GM18526 (cell line): ENCODE data around the gene NAALADL2.

Source experiments
- POLR2A ChIP-seq: IDR thresholded peaks from 3 replicates; pipeline ENCODE4 v1.6.1; 2011; ENCODE audit not compliant: insufficient read length; ENCODE audit errors: extremely low read depth

The NAALADL2 gene

DNA sequence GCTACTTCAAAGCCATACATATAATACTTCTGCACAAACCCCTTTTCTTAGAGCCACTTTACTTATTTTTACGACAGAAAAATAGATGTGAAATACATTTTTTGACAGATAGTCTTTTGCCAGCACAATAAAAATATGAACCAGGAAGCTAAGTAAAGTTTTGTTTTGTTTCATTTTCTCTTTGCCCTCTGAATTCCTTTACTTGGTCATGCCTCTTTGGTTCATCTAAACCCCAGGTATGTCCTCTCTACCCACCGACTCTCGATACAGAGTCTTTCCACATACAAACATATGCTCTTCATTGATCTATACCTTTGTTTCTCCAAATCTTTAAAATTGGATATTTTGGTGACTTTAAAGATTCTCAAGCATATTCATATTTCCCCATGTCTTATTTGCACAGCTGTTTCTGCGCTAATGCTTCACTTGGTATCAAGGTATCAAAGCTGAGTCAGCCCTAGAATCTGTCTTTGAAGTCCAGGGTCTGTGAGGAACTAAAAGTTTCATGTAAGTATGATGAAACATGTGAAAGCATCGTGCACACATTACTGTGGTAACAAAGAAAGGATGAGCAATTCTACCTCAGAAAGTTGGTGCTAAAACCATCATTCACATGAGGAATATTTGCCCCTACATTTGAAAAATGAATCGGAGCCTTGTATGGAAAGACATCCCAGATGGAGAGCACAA is 845.4 kb downstream of the NAALADL2 start:
- TF ChIP-seq POLR2A = no peak

DNA sequence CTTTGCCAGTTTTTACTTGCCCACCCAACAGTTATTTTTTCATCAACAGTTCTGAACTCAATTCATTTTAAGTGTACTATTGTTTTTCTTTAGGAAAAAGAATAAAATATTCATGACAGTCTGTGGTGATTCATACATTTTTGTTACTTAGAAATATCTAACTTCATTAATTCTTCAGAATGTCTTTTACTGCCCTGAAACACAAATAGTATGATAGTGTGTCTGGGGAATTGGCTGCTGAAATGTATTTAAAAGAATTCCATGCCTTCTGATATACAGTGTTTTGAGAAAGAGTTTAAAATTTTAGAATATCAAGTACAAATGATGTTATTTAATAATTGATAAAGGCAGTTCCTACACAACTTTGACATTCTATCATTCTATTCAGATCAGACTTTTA is 854.1 kb downstream of the NAALADL2 start:
- no peak for TF ChIP-seq POLR2A

DNA sequence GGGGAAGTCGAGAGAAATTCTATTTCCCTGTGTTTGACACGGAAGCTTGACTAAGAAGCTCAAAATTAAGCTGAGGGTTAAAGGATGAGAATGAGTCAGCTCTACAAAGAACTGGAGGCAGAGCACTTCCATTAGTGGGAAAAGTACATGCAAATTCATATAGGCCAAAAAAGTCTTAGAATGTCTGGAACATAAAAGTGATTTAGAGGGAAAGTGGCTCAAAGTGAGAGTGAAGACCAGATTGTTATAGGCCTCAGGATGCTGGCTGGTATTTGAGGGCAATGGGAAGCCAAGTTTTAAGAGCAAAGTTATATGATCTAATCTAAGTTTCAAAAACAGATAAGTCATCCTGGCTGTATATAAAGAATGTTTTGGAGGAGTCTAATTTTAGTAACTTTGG is 857.3 kb downstream of the NAALADL2 start:
- TF ChIP-seq POLR2A = no peak

DNA sequence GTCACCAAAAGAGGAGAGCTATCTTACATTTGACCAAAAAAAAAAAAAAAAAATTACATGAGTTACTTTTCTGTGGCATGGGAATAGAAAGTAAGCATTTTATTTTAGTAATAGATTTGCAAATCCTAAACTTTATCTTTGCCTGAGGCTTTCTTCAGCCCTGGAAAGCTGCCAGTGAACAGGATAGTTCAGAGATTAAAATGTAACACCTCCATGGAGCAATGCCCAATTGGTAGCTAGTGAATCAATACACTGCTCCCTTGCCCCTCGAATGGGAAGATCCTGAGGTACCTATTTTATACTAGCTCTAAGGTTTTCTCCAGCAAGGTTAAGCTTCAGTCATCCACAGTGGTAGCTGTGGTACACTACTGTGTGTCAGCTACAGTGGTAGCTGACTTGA is 867.1 kb downstream of the NAALADL2 start:
- TF ChIP-seq POLR2A = no peak

DNA sequence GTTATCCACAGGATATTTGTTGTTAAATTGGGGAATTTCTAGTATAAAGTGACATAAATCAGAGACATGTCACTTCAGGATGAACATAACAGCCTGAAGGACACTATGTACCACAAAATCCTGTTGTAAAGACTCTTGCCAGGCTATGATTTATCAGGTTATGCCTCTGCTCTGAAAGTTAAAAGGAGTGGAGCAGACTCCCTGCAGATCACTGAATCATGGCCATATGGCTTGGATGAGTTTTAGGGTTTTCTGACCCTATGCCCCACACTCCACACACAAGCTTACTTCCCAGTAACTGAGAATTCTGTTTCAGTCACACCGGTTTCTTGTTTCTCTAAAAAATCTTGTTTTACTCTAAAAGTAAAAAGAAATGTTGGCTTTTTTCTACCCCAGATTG is 869.4 kb downstream of the NAALADL2 start:
- no peak for TF ChIP-seq POLR2A

DNA sequence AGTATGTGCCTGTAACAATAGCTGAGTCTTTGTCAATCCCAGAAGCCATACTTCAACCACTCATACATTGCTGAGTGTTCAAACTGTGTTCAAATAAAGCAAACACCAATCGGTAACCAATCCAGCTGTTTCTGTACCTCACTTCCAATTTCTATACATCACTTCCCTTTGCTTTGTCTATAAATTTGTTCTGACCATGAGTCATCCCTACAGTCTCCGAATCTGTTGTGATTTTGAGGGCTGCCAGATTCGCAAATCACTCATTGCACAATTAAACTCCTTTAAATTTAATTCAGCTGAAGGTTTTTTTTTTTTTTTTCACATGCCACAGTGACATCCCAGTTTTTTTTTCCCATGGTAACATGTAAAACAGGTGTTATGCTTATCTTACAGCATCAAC is 870.3 kb downstream of the NAALADL2 start:
- no peak for TF ChIP-seq POLR2A

DNA sequence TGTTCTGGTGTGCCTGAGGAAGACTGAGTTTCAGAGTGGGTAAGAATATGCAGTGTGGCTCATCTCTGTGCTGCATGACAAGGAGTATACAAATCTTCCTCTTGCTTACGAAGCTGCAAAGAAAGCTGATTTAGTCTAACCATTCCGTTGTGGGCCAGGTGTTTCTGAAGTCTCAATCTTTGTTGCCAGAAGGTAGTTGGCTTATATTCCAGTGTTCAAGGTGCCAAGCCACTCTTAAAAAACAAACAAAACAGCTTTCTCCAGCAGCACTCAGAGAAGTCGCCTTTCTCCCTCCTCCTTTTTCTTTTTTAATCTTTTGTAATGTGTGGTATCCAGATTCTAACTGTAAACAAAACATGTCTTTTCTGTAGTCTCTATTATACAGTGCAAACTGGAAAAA is 872.4 kb downstream of the NAALADL2 start:
- TF ChIP-seq POLR2A = no peak

DNA sequence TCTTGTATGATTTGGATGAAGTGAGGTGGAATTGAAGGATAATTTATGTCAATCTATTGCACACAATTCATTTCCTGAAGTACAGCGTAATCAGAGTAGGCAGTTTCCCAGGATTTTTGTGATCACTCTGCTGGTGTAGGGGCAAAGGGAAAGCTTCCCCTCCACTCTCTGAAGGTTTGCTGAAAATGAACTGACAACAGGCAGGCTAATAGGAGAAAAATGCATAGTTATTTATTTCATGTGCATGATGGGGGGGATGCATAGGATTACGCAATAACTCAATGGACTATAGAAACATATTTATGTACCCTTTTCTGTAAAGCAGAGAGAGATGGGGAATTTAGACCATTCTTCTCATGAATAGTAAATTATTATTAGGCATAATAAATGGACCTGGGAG is 872.9 kb downstream of the NAALADL2 start:
- TF ChIP-seq POLR2A = no peak

DNA sequence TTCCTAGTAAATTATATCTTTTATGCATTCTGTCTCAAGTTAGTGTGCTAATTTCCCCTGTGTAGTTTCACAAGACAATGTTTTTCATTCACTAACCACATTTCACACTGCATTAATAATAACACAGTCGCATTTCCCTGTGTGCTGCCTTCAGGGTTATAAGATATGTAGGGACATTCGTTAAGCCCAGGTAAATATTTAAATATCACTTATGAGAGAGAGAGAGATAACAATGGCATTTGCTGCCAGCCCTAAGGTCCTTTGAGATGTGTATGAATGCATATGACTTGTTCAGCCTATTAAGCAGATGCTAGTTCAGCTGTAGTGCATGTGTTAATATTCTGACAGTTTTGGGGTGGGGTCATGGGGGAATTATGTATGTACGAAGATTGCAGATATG is 876.7 kb downstream of the NAALADL2 start:
- TF ChIP-seq POLR2A = no peak

DNA sequence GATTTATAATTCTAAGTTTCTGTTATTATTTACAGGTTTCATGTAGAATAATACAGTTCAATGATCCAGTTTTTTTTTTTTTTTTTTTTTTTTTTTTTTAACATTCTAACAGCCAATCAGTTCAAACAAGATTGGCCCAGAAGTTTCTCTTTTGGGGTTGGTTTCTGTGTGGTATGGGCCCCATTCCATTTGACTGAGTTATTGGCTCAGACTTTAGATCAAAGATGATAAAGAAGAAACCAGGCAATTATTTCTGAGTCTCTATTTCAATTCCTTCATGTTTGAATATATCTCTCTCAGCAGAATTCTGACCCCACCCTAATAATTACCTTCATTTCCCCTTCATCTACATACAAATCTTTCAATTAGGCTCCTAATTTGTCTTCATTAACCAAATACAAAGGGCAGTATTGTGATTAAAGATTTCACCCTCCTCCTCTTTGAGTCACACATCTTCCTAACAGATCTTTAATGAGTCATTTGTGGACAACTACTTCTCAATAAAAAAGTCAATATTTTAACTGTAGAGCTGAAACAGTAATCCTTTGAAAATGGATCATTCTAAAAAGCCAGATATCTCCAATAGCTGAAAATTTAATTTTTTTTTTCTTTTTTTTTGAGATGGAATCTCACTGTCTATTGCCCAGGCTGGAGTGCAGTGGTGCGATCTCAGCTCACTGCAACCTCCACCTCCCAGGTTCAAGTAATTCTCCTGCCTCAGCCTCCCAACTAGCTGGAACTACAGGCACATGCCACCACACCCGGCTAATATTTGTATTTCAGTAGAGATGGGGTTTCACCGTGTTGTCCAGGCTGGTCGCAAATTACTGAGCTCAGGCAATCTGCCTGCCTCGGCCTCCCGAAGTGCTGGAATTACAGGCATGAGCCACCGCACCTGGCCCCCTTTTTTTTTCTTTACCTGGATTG is 878.8 kb downstream of the NAALADL2 start:
- TF ChIP-seq POLR2A = no peak

DNA sequence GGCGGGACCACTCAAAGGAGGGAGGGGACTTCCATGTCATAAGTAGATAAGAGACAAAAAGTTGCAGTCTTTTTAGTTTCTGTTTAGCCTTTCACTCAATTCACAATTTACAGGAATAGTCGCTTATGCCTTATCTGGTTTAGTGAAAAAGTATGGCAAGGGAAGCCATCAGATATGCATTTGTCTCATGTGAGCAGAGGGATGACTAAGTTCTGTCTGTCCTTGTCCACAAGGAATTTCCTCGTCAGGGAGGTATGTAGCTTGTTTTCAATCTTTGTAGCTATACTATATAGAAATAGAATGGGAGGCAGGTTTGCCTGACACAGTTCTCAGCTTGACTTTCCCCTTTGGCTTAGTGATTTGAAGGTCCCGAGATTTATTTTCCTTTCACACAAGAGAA is 882.8 kb downstream of the NAALADL2 start:
- TF ChIP-seq POLR2A = no peak

DNA sequence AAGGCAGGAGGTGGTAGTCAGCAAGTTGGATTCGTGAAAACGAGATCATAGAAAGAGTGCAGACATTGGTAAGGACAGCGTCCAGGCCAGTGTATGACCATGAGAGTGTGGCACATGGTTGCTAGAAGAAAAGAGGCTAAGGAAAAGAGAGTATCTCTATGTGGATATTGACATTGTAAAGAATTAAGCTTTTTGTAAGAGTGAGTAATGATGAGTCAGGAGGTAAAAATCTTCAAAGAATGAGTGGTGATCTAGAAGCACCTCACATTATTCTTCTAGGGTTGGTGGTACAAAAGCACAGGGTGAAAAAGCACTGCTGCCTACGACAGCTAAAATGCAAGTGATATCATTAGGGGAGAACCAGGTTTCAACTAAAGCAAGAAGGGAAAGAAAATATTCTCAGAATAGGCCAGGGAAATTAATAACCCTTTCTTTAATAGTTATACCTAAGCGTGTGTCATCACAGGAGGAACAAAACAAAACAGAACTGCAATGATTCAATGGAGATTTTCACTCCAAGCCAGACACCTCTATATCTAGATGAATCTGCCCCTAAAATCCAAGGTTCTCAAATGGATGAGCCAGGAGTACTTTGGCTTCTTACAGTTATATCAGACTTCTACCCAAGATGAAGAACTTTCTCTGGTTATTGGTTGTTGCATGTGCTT is 884.7 kb downstream of the NAALADL2 start:
- TF ChIP-seq POLR2A = no peak

DNA sequence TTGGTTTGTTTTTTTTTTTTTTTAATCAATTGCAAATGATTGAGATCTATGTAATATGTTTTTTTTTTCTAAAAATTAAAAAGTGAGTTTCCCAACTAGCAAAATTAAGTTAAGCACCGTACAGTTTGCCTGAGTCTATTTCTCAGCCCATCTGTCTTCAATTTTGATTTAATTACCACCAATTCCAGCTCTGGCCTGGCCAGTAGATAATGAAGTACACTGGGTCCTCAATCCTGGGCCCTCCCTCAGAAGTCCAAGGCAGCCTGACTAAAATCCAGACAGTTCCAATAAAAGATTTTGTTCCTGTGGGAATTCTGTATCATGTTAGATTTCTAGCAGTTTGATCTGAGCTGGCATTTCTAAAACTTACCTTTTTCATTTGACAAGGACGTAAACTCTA is 887.2 kb downstream of the NAALADL2 start:
- TF ChIP-seq POLR2A = no peak

DNA sequence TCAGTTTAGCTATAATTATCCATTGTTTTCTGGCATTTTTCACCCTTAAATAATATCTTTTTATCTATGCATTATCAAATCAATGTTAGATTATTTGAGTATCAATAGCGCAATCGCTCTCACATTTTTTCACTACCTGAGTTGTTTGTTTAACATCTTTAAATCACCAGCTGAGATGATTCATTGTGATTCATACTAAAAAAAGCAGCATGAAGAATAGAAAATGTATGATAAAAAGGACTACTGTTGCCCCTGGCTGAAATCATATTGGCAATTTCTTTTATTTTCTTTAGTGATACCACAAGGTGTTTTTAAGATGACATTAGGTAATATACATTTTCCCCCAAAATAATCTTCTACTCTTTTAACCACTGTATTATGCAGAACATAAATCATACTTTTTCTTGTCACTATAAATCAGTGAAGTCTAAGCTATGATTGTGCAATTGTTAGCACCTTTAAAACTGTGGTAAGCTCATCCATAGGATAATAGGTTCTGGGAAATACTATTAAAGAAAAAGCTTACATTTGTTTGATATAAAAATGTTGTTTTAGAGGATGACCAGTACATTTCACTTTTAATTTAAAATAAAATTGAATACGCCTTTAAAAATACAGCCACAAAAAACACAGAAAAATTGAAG is 889.1 kb downstream of the NAALADL2 start:
- no peak for TF ChIP-seq POLR2A

DNA sequence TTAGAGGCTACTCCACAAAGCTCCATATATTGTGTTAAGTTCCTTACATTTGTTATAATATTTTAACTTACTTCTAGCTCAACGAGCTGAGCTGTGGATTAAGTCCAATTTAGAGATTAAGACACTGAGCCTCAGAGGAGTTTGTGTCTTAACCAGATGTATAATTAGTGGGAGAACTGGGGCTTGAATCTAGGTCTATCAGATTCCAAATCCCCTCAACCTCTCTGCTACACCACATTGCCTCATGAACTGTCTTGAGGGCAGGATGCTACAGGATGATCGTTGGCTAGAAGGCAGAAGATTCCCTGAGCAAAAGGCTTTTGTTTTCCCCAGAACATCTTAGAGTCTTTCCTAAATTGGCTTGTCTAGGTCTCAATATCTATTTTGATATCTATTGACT is 890.8 kb downstream of the NAALADL2 start:
- TF ChIP-seq POLR2A = no peak
